Gastrocnemius medialis (tissue), 4 donors: Measurements from ENCODE around the gene MAD1L1. TPM values are rescaled to one million over a fixed set of nuclear protein-coding genes. Genes with fewer than 3 reads are reported as not detected.

Experiments used
- ATAC-seq, 2 donors: fragments of 150-250 bp; one replicate each; pipeline ENCODE4 v1.9.1; 2016
- DNase-seq, 2 donors: peaks; one replicate each; pipeline ENCODE4 v3.0.0-alpha.2; 2019
- H3K27ac ChIP-seq, 4 donors: fragments of 200-600 bp; sonication (generic); 1 replicate in 1 of 4; 2 replicates in 3 of 4; pipeline ENCODE4 v1.5.1; 2016 to 2018; ENCODE audit warnings: mild to moderate bottlenecking in 2 of 4, moderate library complexity in 1 of 4
- H3K27me3 ChIP-seq, 3 donors: fragments of 200-600 bp; sonication (generic) in 2 of 3; 1 replicate in 1 of 3; 2 replicates in 2 of 3; pipeline versions ENCODE4 v1.5.1 to v1.6.0; 2016 to 2019; ENCODE audit warnings: mild to moderate bottlenecking in 1 of 3, moderate library complexity in 1 of 3
- H3K36me3 ChIP-seq, 2 donors: fragments of 200-600 bp; sonication (generic) in 1 of 2; one replicate each; pipeline ENCODE4 v1.5.1; 2017 to 2018
- H3K4me1 ChIP-seq, 2 donors: fragments of 200-600 bp; sonication (generic) in 1 of 2; one replicate each; pipeline ENCODE4 v1.5.1; 2016 to 2017; ENCODE audit warnings: mild to moderate bottlenecking in 2 of 2
- H3K4me3 ChIP-seq, 4 donors: fragments of 200-600 bp; sonication (generic) in 3 of 4; 1 replicate in 1 of 4; 2 replicates in 3 of 4; pipeline ENCODE4 v1.5.1; 2016 to 2019; ENCODE audit warnings: mild to moderate bottlenecking in 2 of 4
- H3K9me3 ChIP-seq, 3 donors: fragments of 200-600 bp; sonication (generic) in 2 of 3; 1 replicate in 1 of 3; 2 replicates in 2 of 3; pipeline ENCODE4 v1.5.1; 2016 to 2019
- CTCF ChIP-seq, 5 experiments: fragments of 450-650 bp in 3 of 5; fragments of 200-600 bp in 2 of 5; sonication (generic) in 2 of 5; IDR thresholded peaks in 4 of 5; conservative IDR thresholded peaks in 1 of 5; 1 replicate in 4 of 5; 2 replicates in 1 of 5; pipeline ENCODE4 v1.5.1; 2016 to 2019; ENCODE audit warnings: antibody characterized with exemption in 5 of 5, mild to moderate bottlenecking in 3 of 5, moderate library complexity in 3 of 5
- POLR2A ChIP-seq, 2 donors: fragments of 450-650 bp; IDR thresholded peaks; one replicate each; pipeline ENCODE4 v1.6.1; 2017; ENCODE audit warnings: antibody characterized with exemption in 2 of 2, mild to moderate bottlenecking in 2 of 2, moderate library complexity in 2 of 2
- in situ Hi-C, 4 donors: fragments of 200-750 bp; cut with MboI; loops; one replicate each; pipeline versions ENCODE4 v1.15.0 to v1.8.0; 2017; ENCODE audit warnings: low sequenced_read_pairs in 4 of 4
- intact Hi-C: fragments of 100-400 bp; cut with DNase I; formaldehyde crosslinking; loops from one replicate; pipeline ENCODE4 v1.15.1; 2023; ENCODE audit warnings: low total_unique reads
- total RNA-seq, 4 donors: library from RNA; depleted of rRNA; stranded (reverse); fragments of >200 nt; gene quantifications; one replicate each; pipeline versions ENCODE4 v1.1.0 to v1.2.3, GENCODE V29; 2016

Gene MAD1L1
- total RNA-seq, 4 donors from 2014 or later = 19.7 to 32.4 (median 22.7) TPM

GRCh38 chr7:1950066-1950451, 282.7 kb downstream of the MAD1L1 start:
- ATAC-seq = no peak
- H3K27ac ChIP-seq = no peak overlapping the region
- no peaks in the 10 kb centered on the region for H3K36me3 ChIP-seq
- TF ChIP-seq POLR2A (IDR thresholded peaks at IDR 0.05) (no peak), CTCF (IDR thresholded peaks at IDR 0.05 in 4 of 5, conservative IDR thresholded peaks at IDR 0.05 in 1 of 5) (no peak)
- no peaks in the 10 kb centered on the region for H3K9me3 ChIP-seq
- intact Hi-C loops = no loop called here
- H3K4me1 ChIP-seq = peaks cover 8 to 11% of the 10 kb centered on the region in 2 donors
- no peak overlapping the region for H3K4me3 ChIP-seq
- H3K27me3 ChIP-seq = no peaks in the 10 kb centered on the region
- DNase-seq = no peak
- in situ Hi-C loops = no loop called here

GRCh38 chr7:1949681-1950055, 283.1 kb downstream of the MAD1L1 start:
- Histone ChIP-seq H3K27me3 (no peaks in the 10 kb centered on the region), H3K27ac (no peak overlapping the region), H3K36me3 (no peaks in the 10 kb centered on the region), H3K4me1 (peaks cover 8 to 11% of the 10 kb centered on the region in 2 donors), H3K4me3 (no peak overlapping the region), H3K9me3 (no peaks in the 10 kb centered on the region)
- TF ChIP-seq CTCF (IDR thresholded peaks at IDR 0.05 in 4 of 5, conservative IDR thresholded peaks at IDR 0.05 in 1 of 5) (no peak), POLR2A (IDR thresholded peaks at IDR 0.05) (no peak)
- in situ Hi-C loops = no loop called here
- no peak for ATAC-seq
- DNase-seq = no peak
- intact Hi-C loops = no loop called here

- Histone ChIP-seq H3K36me3 (no peaks in the 10 kb centered on the region), H3K4me3 (no peak overlapping the region), H3K27ac (no peak overlapping the region), H3K9me3 (no peaks in the 10 kb centered on the region), H3K4me1 (peaks cover 8 to 11% of the 10 kb centered on the region in 2 donors), H3K27me3 (no peaks in the 10 kb centered on the region)
- intact Hi-C loops = no loop called here
- TF ChIP-seq CTCF (IDR thresholded peaks at IDR 0.05 in 4 of 5, conservative IDR thresholded peaks at IDR 0.05 in 1 of 5) = no peak
- TF ChIP-seq POLR2A (IDR thresholded peaks at IDR 0.05) = no peak
- in situ Hi-C loops = no loop called here
- DNase-seq = no peak
- ATAC-seq = no peak
These were observed 283.7 kb downstream of the MAD1L1 start for GRCh38 chr7:1948887-1949680.

GRCh38 chr7:1948301-1948796, 284.4 kb downstream of the MAD1L1 start:
- intact Hi-C loops = no loop called here

More at GRCh38 chr7:1948301-1948796, 284.4 kb downstream of the MAD1L1 start:
- no peaks in the 10 kb centered on the region for H3K36me3 ChIP-seq
- H3K4me1 ChIP-seq = peaks cover 8 to 11% of the 10 kb centered on the region in 2 donors
- H3K27ac ChIP-seq = no peak overlapping the region
- H3K9me3 ChIP-seq = no peaks in the 10 kb centered on the region
- no peaks in the 10 kb centered on the region for H3K27me3 ChIP-seq
- H3K4me3 ChIP-seq = no peak overlapping the region
- DNase-seq (no peak), ATAC-seq (no peak)
- TF ChIP-seq CTCF (IDR thresholded peaks at IDR 0.05 in 4 of 5, conservative IDR thresholded peaks at IDR 0.05 in 1 of 5) = no peak
- TF ChIP-seq POLR2A (IDR thresholded peaks at IDR 0.05) = no peak
- in situ Hi-C loops = no loop called here
